ENCODE measurements around the gene PPARG.

- TF ChIP-seq CTCF (optimal IDR thresholded peaks at IDR 0.05 in 1 of 3, IDR thresholded peaks at IDR 0.05 in 1 of 3, conservative IDR thresholded peaks at IDR 0.05 in 1 of 3; ENCODE audit: extremely low read depth in 1 of 3, insufficient read depth in 2 of 3, low read length in 3 of 3) (no peak), EZH2 (IDR thresholded peaks at IDR 0.05; ENCODE audit: low read length) (no peak)
Observed at GRCh38 chr3:12367346-12367745, 78.5 kb downstream of the PPARG start.
